ENCODE results near the gene PITPNB.

PITPNB gene

GRCh38 chr22:27836181-27836580 lies 82.9 kb downstream of the PITPNB start:
- Histone ChIP-seq H3K9me3 (ENCODE audit: control insufficient read depth, low read depth, low read length) (no peaks in the 10 kb centered on the region), H3K4me1 (ENCODE audit: control insufficient read depth, low read depth, low read length) (peaks cover 13% of the 10 kb centered on the region), H3K36me3 (ENCODE audit: control insufficient read depth, low read depth, low read length) (no peaks in the 10 kb centered on the region), H3K27me3 (ENCODE audit: control insufficient read depth, insufficient read depth, low read length) (no peaks in the 10 kb centered on the region), H3K27ac (ENCODE audit: low read length) (no peak overlapping the region), H3K9ac (ENCODE audit: low read length) (no peak overlapping the region), H3K4me3 (ENCODE audit: low read length) (no peak overlapping the region)

GRCh38 chr22:27835446-27835845 lies 83.6 kb downstream of the PITPNB start:
- H3K4me3 ChIP-seq (ENCODE audit: low read length) = no peak overlapping the region
- peaks cover 13% of the 10 kb centered on the region for H3K4me1 ChIP-seq (ENCODE audit: control insufficient read depth, low read depth, low read length)
- H3K27me3 ChIP-seq (ENCODE audit: control insufficient read depth, insufficient read depth, low read length) = no peaks in the 10 kb centered on the region
- no peaks in the 10 kb centered on the region for H3K36me3 ChIP-seq (ENCODE audit: control insufficient read depth, low read depth, low read length)
- H3K27ac ChIP-seq (ENCODE audit: low read length) = no peak overlapping the region
- no peaks in the 10 kb centered on the region for H3K9me3 ChIP-seq (ENCODE audit: control insufficient read depth, low read depth, low read length)
- no peak overlapping the region for H3K9ac ChIP-seq (ENCODE audit: low read length)

GRCh38 chr22:27834364-27835185 lies 84.5 kb downstream of the PITPNB start:
- H3K9ac ChIP-seq (ENCODE audit: low read length) = no peak overlapping the region
- no peaks in the 10 kb centered on the region for H3K27me3 ChIP-seq (ENCODE audit: control insufficient read depth, insufficient read depth, low read length)
- no peak overlapping the region for H3K4me3 ChIP-seq (ENCODE audit: low read length)
- H3K27ac ChIP-seq (ENCODE audit: low read length) = no peak overlapping the region
- no peaks in the 10 kb centered on the region for H3K9me3 ChIP-seq (ENCODE audit: control insufficient read depth, low read depth, low read length)
- peaks cover 13% of the 10 kb centered on the region for H3K4me1 ChIP-seq (ENCODE audit: control insufficient read depth, low read depth, low read length)
- no peaks in the 10 kb centered on the region for H3K36me3 ChIP-seq (ENCODE audit: control insufficient read depth, low read depth, low read length)

- Histone ChIP-seq H3K9me3 (ENCODE audit: control insufficient read depth, low read depth, low read length) (no peaks in the 10 kb centered on the region), H3K27me3 (ENCODE audit: control insufficient read depth, insufficient read depth, low read length) (no peaks in the 10 kb centered on the region), H3K9ac (ENCODE audit: low read length) (no peak overlapping the region), H3K4me1 (ENCODE audit: control insufficient read depth, low read depth, low read length) (peaks cover 13% of the 10 kb centered on the region), H3K4me3 (ENCODE audit: low read length) (no peak overlapping the region), H3K27ac (ENCODE audit: low read length) (no peak overlapping the region), H3K36me3 (ENCODE audit: control insufficient read depth, low read depth, low read length) (no peaks in the 10 kb centered on the region)
These were observed 85.3 kb downstream of the PITPNB start for GRCh38 chr22:27833803-27834202.

- H3K4me3 ChIP-seq (ENCODE audit: low read length) = no peak overlapping the region
- H3K27me3 ChIP-seq (ENCODE audit: control insufficient read depth, insufficient read depth, low read length) = no peaks in the 10 kb centered on the region
- H3K9ac ChIP-seq (ENCODE audit: low read length) = no peak overlapping the region
- H3K36me3 ChIP-seq (ENCODE audit: control insufficient read depth, low read depth, low read length) = no peaks in the 10 kb centered on the region
- H3K4me1 ChIP-seq (ENCODE audit: control insufficient read depth, low read depth, low read length) = peaks cover 13% of the 10 kb centered on the region
- H3K9me3 ChIP-seq (ENCODE audit: control insufficient read depth, low read depth, low read length) = no peaks in the 10 kb centered on the region
- no peak overlapping the region for H3K27ac ChIP-seq (ENCODE audit: low read length)
These were observed 86.5 kb downstream of the PITPNB start for GRCh38 chr22:27832606-27833005.

GRCh38 chr22:27829620-27830019 lies 89.4 kb downstream of the PITPNB start:
- H3K9ac ChIP-seq (ENCODE audit: low read length) = no peak overlapping the region

GRCh38 chr22:27827604-27828587 lies 91.2 kb downstream of the PITPNB start:
- H3K9ac ChIP-seq (ENCODE audit: low read length) = no peak overlapping the region
- no peak overlapping the region for H3K27ac ChIP-seq (ENCODE audit: low read length)
- no peaks in the 10 kb centered on the region for H3K36me3 ChIP-seq (ENCODE audit: control insufficient read depth, low read depth, low read length)
- H3K4me3 ChIP-seq (ENCODE audit: low read length) = no peak overlapping the region
- no peaks in the 10 kb centered on the region for H3K27me3 ChIP-seq (ENCODE audit: control insufficient read depth, insufficient read depth, low read length)
- H3K4me1 ChIP-seq (ENCODE audit: control insufficient read depth, low read depth, low read length) = no peaks in the 10 kb centered on the region
- no peaks in the 10 kb centered on the region for H3K9me3 ChIP-seq (ENCODE audit: control insufficient read depth, low read depth, low read length)

More at GRCh38 chr22:27829620-27830019, 89.4 kb downstream of the PITPNB start:
- H3K9me3 ChIP-seq (ENCODE audit: control insufficient read depth, low read depth, low read length) = no peaks in the 10 kb centered on the region
- H3K4me3 ChIP-seq (ENCODE audit: low read length) = no peak overlapping the region
- no peaks in the 10 kb centered on the region for H3K36me3 ChIP-seq (ENCODE audit: control insufficient read depth, low read depth, low read length)
- no peaks in the 10 kb centered on the region for H3K4me1 ChIP-seq (ENCODE audit: control insufficient read depth, low read depth, low read length)
- H3K27me3 ChIP-seq (ENCODE audit: control insufficient read depth, insufficient read depth, low read length) = no peaks in the 10 kb centered on the region
- H3K27ac ChIP-seq (ENCODE audit: low read length) = no peak overlapping the region

- H3K9me3 ChIP-seq (ENCODE audit: control insufficient read depth, low read depth, low read length) = no peaks in the 10 kb centered on the region
- no peaks in the 10 kb centered on the region for H3K27me3 ChIP-seq (ENCODE audit: control insufficient read depth, insufficient read depth, low read length)
- H3K4me1 ChIP-seq (ENCODE audit: control insufficient read depth, low read depth, low read length) = no peaks in the 10 kb centered on the region
- no peak overlapping the region for H3K4me3 ChIP-seq (ENCODE audit: low read length)
- H3K9ac ChIP-seq (ENCODE audit: low read length) = no peak overlapping the region
- no peaks in the 10 kb centered on the region for H3K36me3 ChIP-seq (ENCODE audit: control insufficient read depth, low read depth, low read length)
- H3K27ac ChIP-seq (ENCODE audit: low read length) = no peak overlapping the region
These were observed 93.9 kb downstream of the PITPNB start for GRCh38 chr22:27825174-27825573.

- no peak overlapping the region for H3K9ac ChIP-seq (ENCODE audit: low read length)
- H3K36me3 ChIP-seq (ENCODE audit: control insufficient read depth, low read depth, low read length) = no peaks in the 10 kb centered on the region
- no peaks in the 10 kb centered on the region for H3K4me1 ChIP-seq (ENCODE audit: control insufficient read depth, low read depth, low read length)
- no peak overlapping the region for H3K4me3 ChIP-seq (ENCODE audit: low read length)
- H3K9me3 ChIP-seq (ENCODE audit: control insufficient read depth, low read depth, low read length) = no peaks in the 10 kb centered on the region
- no peak overlapping the region for H3K27ac ChIP-seq (ENCODE audit: low read length)
- H3K27me3 ChIP-seq (ENCODE audit: control insufficient read depth, insufficient read depth, low read length) = no peaks in the 10 kb centered on the region
These were observed 95.8 kb downstream of the PITPNB start for GRCh38 chr22:27823221-27823620.

GRCh38 chr22:27820896-27821866 lies 97.9 kb downstream of the PITPNB start:
- H3K4me1 ChIP-seq (ENCODE audit: control insufficient read depth, low read depth, low read length) = no peaks in the 10 kb centered on the region
- H3K4me3 ChIP-seq (ENCODE audit: low read length) = no peak overlapping the region
- H3K9me3 ChIP-seq (ENCODE audit: control insufficient read depth, low read depth, low read length) = no peaks in the 10 kb centered on the region
- no peaks in the 10 kb centered on the region for H3K36me3 ChIP-seq (ENCODE audit: control insufficient read depth, low read depth, low read length)
- H3K27ac ChIP-seq (ENCODE audit: low read length) = no peak overlapping the region
- no peak overlapping the region for H3K9ac ChIP-seq (ENCODE audit: low read length)
- H3K27me3 ChIP-seq (ENCODE audit: control insufficient read depth, insufficient read depth, low read length) = no peaks in the 10 kb centered on the region

- Histone ChIP-seq H3K27ac (ENCODE audit: low read length) (no peak overlapping the region), H3K27me3 (ENCODE audit: control insufficient read depth, insufficient read depth, low read length) (no peaks in the 10 kb centered on the region), H3K4me3 (ENCODE audit: low read length) (no peak overlapping the region), H3K36me3 (ENCODE audit: control insufficient read depth, low read depth, low read length) (no peaks in the 10 kb centered on the region), H3K9ac (ENCODE audit: low read length) (no peak overlapping the region), H3K9me3 (ENCODE audit: control insufficient read depth, low read depth, low read length) (no peaks in the 10 kb centered on the region), H3K4me1 (ENCODE audit: control insufficient read depth, low read depth, low read length) (no peaks in the 10 kb centered on the region)
These were observed 102.5 kb downstream of the PITPNB start for GRCh38 chr22:27816552-27816951.

All from iPS-18a (cell line).